ENCODE results near the gene ENOX1.
"Not testable (repeated sequence)": the region's sequence is repeated elsewhere in the genome, so short reads cannot be mapped to it uniquely, and the experiment has no call there.

Gene ENOX1

DNA sequence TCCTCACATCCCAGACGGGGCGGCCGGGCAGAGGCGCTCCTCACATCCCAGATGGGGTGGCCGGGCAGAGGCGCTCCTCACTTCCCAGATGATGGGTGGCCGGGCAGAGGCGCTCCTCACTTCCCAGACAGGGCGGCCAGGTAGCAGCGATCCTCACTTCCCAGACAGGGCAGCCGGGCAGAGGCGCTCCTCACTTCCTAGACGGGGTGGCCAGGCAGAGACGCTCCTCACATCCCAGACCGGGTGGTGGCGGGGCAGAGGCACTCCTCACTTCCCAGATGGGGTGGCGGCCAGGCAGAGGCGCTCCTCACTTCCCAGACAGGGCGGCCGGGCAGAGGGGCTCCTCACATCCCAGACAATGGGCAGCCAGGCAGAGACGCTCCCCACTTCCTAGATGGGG lies 370.4 kb downstream of the ENOX1 start:
- DNase-seq: not testable (repeated sequence)

DNA sequence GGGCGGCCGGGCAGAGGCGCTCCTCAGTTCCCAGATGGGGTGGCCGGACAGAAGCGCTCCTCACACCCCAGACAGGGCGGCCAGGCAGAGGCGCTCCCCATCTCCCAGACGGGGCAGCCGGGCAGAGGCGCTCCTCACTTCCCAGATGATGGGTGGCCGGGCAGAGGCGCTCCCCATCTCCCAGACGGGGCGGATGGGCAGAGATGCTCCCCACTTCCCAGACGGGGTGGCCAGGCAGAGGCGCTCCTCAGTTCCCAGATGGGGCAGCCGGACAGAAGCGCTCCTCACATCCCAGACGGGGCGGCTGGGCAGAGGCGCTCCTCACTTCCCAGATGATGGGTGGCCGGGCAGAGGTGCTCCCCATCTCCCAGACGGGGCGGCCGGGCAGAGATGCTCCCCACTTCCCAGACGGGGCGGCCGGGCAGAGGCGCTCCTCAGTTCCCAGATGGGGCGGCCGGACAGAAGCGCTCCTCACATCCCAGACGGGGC lies 370.8 kb downstream of the ENOX1 start:
- not testable (repeated sequence) for DNase-seq

GRCh38 chr13:43414111-43414510 lies 372.7 kb downstream of the ENOX1 start:
- no peak for DNase-seq

DNA sequence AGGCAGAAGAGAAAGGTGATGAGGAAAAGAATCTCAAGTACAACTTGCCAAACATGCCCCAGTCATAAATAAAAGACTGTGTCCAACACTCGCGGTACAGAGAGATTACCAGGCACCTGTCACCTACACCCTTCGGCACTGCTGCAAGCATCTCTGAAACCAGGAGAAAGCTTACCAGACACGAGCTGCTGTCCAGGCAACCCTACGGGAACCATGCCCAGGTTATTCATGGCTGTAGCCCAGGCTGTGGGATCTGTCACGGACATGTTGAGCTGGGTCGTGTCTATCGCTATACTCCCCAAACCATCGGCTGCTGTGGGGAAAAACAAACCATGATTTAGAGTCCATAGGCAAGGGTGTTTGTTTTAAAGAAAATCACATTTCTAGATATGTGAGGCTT lies 375.0 kb downstream of the ENOX1 start:
- DNase-seq: no peak

DNA sequence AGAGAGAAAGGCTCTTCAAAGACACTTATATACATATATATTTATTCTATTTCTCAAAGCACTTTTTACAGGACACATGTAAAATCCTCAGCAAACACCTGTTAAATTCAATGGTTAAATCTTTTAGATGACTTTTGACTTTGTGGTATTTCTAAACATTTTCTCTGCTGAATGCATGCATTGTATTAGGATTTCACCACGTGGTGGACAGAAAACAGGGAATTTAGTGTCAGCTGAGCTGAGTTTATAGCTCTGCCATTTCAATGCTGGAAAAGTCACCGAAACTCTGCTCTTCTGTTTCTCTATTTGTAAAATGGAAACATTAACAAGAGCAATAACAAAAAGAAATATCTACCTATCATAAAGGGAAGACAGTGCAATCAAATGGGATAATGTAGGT lies 375.6 kb downstream of the ENOX1 start:
- no peak for DNase-seq

DNA sequence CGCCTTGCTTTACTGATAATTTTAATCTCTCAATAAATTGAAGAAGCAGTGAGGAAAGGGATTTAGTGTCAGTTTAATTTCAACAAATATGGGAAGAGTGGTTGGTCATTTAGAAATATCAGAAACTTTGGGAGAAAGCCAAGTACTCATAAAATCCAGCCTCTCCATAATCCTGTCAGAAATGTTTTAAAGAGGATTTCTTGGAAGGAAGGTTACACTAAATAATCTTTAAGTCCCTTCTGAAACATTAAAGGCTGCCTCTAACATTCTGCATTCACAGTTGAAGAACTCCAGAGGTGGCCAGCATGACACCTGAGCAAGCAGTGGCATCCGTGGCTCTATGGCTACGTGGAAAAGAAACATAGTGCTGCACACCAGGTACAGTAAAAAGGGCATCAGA lies 378.5 kb downstream of the ENOX1 start:
- DNase-seq: no peak

DNA sequence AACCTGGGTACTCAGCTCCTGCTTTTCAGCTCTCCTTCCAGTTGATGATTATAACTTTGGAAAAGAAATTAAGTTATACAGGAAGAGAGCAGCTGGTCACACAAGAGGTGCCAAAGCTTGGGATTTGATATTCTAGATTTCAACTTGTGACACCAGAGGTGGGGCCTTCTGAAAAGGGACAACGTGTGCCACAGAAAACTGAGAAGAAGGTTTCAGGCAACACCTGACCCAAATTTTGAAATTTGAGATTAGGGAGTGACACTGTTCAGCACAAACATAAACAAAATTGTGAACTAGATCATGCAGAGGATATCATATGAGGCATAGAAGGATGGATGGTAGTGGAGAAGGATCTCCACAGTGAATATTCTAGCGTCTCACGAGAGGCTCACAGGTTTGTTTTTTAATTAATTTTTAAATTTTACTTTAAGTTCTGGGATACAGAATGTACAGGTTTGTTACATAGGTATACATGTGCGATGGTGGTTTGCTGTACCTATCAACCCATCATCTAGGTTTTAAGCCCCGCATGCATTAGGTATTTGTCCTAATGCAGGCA lies 379.7 kb downstream of the ENOX1 start:
- DNase-seq: no peak

GRCh38 chr13:43405457-43405856 lies 381.3 kb downstream of the ENOX1 start:
- no peak for DNase-seq

- no peak for DNase-seq
These were observed 384.4 kb downstream of the ENOX1 start for GRCh38 chr13:43402380-43402779.

GRCh38 chr13:43401361-43401760 lies 385.4 kb downstream of the ENOX1 start:
- DNase-seq: no peak

- no peak for DNase-seq
These were observed 389.7 kb downstream of the ENOX1 start for GRCh38 chr13:43397111-43397510.

DNA sequence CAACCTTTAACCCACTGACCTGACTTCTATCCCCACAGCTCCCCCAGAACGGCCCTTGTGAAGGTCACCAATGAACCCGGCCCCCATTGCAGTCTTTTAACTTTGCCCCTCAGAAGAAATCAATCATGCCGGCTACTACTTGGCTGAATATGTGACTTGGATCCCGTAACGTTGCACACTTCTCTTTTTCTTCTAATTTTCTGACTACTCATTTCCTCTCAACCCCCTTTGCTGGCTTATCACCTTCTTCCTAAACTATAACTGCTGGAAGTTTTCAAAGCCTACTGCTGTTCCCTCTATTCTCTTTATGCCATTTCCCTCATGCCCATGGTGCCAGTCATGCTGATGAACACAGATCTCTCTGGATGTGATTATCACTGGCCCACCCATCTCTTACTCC lies 395.7 kb downstream of the ENOX1 start:
- no peak for DNase-seq

DNA sequence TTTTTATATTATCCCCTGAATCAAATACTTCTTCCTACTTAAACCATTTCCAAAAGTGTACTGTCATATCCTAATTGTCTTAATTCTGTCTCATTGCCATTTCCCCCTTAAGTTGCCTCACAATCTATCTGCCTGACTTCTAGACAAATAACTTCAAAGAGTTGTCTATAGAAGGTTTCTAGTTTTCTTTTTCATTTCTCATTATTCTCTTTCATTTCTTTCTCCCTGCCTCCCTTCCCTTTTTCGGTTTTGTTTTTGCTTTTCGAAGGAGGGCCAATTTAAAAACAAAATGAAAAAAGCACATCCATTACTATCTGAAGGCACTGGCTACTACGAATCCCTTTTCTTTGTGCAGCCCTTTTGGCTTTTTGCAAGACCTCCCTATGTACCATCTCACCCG lies 396.2 kb downstream of the ENOX1 start:
- DNase-seq: no peak

GRCh38 chr13:43389983-43390382 lies 396.8 kb downstream of the ENOX1 start:
- DNase-seq: no peak

DNA sequence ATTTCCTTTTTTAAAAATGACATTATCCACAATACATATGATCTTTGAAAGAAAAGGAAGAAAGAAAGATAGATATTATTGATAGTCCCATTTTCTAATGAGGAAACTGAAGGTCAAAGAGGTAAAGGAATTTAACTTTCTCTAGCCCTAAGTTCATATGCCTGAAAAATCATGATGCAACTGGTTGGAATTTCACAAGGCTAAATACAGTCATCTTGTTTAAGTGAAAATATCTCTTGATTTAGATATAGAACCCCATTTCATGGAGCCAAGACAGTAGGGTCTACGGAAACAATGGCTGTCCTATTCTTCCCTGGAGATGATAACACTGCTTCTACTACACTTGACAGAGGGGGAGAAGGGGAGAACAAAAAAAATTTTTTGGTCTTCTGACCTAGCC lies 397.2 kb downstream of the ENOX1 start:
- DNase-seq: no peak

DNA sequence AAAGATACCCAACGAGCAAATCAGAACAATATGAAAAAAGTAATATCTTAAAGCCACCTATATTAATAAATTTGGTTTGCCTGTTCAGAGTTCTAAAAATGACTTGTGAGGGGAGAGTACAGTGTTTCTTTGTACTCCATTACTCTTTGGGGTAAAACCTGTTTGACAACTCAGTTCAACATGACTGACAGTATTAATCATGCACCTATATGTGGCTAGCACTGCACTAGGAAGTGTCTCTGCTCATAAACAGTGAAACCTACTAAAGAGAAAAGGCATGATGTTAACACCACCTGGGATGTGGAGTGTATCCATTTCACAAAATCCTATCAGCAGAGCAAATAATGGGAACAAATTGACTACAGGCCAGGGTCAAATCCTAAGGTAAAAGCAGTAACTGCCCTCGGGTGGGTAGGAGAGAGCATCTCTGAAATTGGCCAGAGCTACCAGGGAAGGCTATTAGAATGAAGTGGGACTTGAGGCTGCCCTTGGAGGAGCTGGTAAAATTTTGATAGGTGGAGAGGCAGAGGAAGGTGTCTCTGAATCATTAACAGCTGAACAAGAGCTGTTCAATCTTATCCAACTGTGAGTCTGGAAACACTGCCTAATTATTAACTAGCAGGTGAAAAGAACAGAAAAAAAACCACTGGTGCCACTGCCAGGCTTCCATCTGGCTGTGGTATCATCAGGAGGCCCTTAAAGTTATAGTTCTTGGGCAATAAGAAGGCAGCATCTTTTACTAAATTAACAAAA lies 398.3 kb downstream of the ENOX1 start:
- no peak for DNase-seq

- DNase-seq: no peak
These were observed 398.9 kb downstream of the ENOX1 start for GRCh38 chr13:43387880-43388279.

GRCh38 chr13:43383498-43384165 lies 403.1 kb downstream of the ENOX1 start:
- DNase-seq: no peak

GRCh38 chr13:43379738-43380137 lies 407.0 kb downstream of the ENOX1 start:
- DNase-seq: no peak

- DNase-seq: no peak
These were observed 408.8 kb downstream of the ENOX1 start for GRCh38 chr13:43377973-43378372.

GRCh38 chr13:43377149-43377548 lies 409.6 kb downstream of the ENOX1 start:
- no peak for DNase-seq

GRCh38 chr13:43376596-43376995 lies 410.2 kb downstream of the ENOX1 start:
- DNase-seq: no peak

DNA sequence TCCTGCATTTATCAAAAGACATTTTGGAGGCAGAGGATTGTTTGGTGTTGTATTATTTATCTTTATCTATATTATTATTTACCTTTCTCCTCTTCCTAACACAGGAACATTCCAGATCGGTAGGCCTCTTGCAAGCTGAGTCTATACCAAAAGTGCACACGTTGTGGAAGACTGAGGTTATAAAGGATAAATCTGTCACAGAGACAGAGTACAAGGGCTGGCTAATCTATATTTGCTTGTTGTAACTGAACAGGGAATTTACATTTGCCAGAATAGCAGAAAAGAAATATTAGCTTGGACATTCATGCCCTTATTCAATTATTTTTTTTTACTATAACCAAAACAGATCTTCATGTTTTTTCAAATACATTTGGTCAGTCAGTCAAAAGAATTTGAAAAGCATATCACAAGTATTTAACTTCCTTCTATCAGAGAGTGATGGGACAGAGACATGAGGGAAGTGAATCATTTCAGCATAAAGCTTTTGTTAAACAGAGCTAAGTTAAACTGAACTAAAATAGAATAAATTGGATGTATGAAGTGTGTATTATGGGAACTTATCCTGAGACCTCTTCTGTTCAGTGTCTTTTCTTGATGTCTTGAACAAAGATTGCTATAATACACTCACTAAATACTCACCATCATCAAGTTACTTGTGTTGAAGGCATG lies 410.8 kb downstream of the ENOX1 start:
- DNase-seq: no peak

- no peak for DNase-seq
These were observed 412.2 kb downstream of the ENOX1 start for GRCh38 chr13:43374621-43375020.

Measured in NK-92 treated with Interleukin-12 subunit alpha and Interleukin-12 subunit beta, amount 100 ng/mL, for 24 hours (cell line).